Naive B cell (primary cell): ENCODE data around the gene GNB1L. TPM values are rescaled to one million over a fixed set of nuclear protein-coding genes. Genes with fewer than 3 reads are reported as not detected.
A peak's percentile ranks its signal among the peaks of the same experiment; 100 is the strongest.

ENCODE experiments used
- ATAC-seq, 2 donors: fragments of 150-1000 bp; cut with Tn5 transposase; 2 replicates each; pipeline ENCODE4 v1.10.0; 2021; ENCODE audit warnings: low read depth in 2 of 2, mild to moderate bottlenecking in 2 of 2, moderate library complexity in 2 of 2
- DNase-seq: peaks from one replicate; pipeline ENCODE4 v3.0.0; 2022
- H3K27ac Mint-ChIP-seq, 6 donors: one replicate each; pipeline ENCODE4 v1.8.0; 2020 to 2022; ENCODE audit warnings: mild to moderate bottlenecking in 6 of 6, mixed read lengths in 6 of 6, moderate library complexity in 5 of 6, inconsistent platforms in 2 of 6
- H3K27me3 Mint-ChIP-seq, 3 donors: one replicate each; pipeline ENCODE4 v1.8.0; 2021 to 2022; ENCODE audit warnings: mixed read lengths in 3 of 3, mild to moderate bottlenecking in 1 of 3
- H3K36me3 Mint-ChIP-seq, 2 donors: one replicate each; pipeline ENCODE4 v1.8.0; 2020 to 2022; ENCODE audit warnings: mixed read lengths in 2 of 2, inconsistent platforms in 1 of 2, mild to moderate bottlenecking in 1 of 2
- H3K4me1 Mint-ChIP-seq, 3 donors: one replicate each; pipeline ENCODE4 v1.8.0; 2020 to 2022; ENCODE audit warnings: mixed read lengths in 3 of 3, inconsistent platforms in 1 of 3, mild to moderate bottlenecking in 1 of 3, moderate library complexity in 1 of 3
- H3K4me3 Mint-ChIP-seq, 8 donors: one replicate each; pipeline ENCODE4 v1.8.0; 2020 to 2022; ENCODE audit warnings: mild to moderate bottlenecking in 8 of 8, mixed read lengths in 8 of 8, moderate library complexity in 8 of 8, inconsistent platforms in 2 of 8
- H3K9me3 Mint-ChIP-seq, 7 donors: one replicate each; pipeline ENCODE4 v1.8.0; 2020 to 2022; ENCODE audit warnings: mixed read lengths in 7 of 7, mild to moderate bottlenecking in 5 of 7, inconsistent platforms in 2 of 7, moderate library complexity in 1 of 7
- polyA plus RNA-seq, 6 donors: library from polyadenylated mRNA; unstranded; fragments of 300-500 nt; fragmentation: Illumina TruSeq; gene quantifications; one replicate each; pipeline ENCODE4 v1.2.3, GENCODE V29; 2021; ENCODE audit warnings: low read depth in 6 of 6

GNB1L gene
- polyA plus RNA-seq, 6 donors from 2014 or later, result 6.2 to 14.8 (median 12.0) TPM

DNA sequence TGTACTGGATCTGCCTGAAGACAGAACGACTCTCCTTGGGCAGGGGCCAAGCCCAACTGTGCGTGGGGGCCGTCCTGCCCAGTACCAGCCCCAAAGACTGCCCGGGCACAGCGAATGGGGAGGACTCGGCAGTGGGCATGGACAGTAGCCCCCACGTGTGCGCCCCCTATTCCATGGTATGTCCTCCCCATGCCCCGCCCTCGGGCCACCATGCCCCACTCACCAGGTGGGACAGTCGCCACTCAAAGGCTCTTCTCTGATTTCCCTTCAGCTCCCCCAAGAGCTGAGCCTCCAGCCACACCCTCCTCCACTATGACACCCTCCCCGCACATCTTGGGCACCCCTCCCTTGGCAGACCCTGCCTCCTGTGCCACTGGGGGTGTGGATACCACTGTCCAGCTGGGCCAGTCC, 43.5 kb downstream of the GNB1L start:
- H3K9me3 Mint-ChIP-seq, result no peaks in the 10 kb centered on the region
- no peak overlapping the region for H3K27ac Mint-ChIP-seq
- peaks cover 0 to 5% of the 10 kb centered on the region in 2 donors for H3K36me3 Mint-ChIP-seq
- peaks cover 0 to 3% (median 0%) of the 10 kb centered on the region in 3 donors for H3K4me1 Mint-ChIP-seq
- H3K27me3 Mint-ChIP-seq, result no peaks in the 10 kb centered on the region
- no peak overlapping the region for H3K4me3 Mint-ChIP-seq
- ATAC-seq (no peak), DNase-seq (no peak)

DNA sequence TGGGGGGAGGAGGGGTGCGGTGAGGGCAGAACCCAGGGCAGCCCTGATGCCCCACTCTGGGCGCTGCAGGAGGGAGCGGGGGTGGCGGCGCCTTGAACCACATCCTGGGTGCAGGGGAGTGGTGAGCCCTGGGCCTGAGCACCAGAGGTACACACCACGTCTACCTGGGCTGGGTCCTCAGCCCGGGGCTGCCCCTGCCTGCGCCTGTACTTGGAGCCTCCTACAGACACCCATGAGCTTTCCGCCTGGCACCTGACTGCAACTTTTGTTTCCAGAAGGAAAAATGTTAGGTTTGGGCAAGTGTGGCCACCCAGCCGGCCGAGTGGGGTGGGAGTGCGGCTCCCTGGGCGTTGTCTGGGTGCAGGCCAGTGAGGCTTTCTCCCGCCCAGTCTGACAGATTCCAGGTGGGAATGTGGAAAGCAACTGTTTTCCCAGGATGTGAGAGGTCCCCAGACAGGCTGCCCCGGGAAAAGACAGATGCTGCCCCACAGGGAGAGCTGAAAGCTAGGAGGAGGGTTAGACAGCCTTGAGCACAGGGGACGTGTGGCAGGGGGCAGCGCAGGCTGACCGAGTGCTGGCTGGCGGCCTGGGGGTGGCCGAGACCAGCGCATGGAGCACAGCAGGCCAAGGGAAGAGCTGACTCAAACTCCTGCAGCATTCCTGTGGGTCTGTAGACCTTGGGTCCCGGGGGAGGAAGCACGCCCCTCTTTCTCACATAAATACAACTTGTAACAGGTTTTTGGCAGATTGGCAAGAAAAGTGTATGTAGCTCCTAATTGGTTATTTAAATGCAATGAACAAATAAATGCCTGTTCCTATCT, 44.1 kb downstream of the GNB1L start:
- no peaks in the 10 kb centered on the region for H3K4me1 Mint-ChIP-seq
- no peak overlapping the region for H3K27ac Mint-ChIP-seq
- H3K36me3 Mint-ChIP-seq, result peaks cover 0 to 5% of the 10 kb centered on the region in 2 donors
- no peak overlapping the region for H3K4me3 Mint-ChIP-seq
- ATAC-seq (no peak), DNase-seq (no peak)
- no peaks in the 10 kb centered on the region for H3K27me3 Mint-ChIP-seq
- no peaks in the 10 kb centered on the region for H3K9me3 Mint-ChIP-seq

DNA sequence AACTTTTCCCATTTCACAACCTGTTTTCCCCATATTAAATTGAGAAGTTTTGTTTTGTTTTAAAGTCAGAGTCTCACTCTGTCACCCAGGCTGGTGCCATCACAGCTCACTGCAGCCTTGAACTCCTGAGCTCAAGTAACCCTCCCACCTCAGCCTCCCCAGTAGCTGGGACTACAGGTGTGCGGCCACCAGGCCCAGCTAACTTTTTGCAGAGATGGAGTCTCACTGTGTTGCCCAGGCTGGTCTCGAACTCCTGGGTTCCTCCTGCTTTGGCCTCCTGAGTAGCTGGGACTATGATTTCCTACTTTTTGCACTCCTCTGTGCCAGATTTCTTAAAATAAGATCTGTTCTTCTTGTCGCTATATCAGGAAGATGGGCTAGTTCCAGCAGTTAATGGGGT, 44.9 kb downstream of the GNB1L start:
- H3K36me3 Mint-ChIP-seq, result peaks cover 0 to 5% of the 10 kb centered on the region in 2 donors

DNA sequence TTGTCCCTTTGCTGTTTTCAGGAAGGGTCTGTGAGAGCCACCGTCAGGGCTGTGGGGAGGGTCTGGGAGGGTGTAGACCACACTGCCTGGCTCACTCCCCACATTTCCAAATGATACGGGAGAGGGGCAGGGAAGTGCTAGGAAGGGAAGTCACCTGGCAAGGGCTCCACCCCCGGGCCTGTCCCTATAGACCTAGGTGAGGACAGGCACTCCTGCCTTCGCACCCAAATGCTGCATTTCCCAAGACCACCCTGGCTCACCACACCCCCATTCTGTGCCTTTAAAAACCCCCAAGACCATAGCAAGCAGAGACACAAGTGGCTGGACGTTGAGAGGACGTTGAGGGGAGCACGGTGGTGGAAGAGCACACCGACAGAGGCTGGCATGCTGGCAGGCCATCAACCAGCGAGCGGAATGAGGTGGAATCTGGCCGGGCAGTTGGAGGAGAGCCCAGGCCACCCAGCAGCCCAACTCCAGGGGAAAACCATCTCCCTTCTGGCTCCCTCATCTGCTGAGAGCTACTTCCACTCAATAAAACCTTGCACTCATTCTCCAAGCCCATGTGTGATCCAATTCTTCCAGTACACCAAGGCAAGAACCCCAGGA, 45.7 kb downstream of the GNB1L start:
- Mint-ChIP-seq H3K9me3 (no peaks in the 10 kb centered on the region), H3K27me3 (no peaks in the 10 kb centered on the region), H3K4me1 (no peaks in the 10 kb centered on the region), H3K27ac (peak overlapping the region in 1 of 6 donors; percentile 22), H3K4me3 (no peak overlapping the region), H3K36me3 (no peaks in the 10 kb centered on the region)
- ATAC-seq (no peak), DNase-seq (no peak)

More for the DNA sequence above, 44.9 kb downstream of the GNB1L start:
- H3K4me1 Mint-ChIP-seq, result no peaks in the 10 kb centered on the region
- no peak for ATAC-seq
- no peak overlapping the region for H3K4me3 Mint-ChIP-seq
- no peak for DNase-seq
- H3K9me3 Mint-ChIP-seq, result no peaks in the 10 kb centered on the region
- H3K27me3 Mint-ChIP-seq, result no peaks in the 10 kb centered on the region
- no peak overlapping the region for H3K27ac Mint-ChIP-seq

DNA sequence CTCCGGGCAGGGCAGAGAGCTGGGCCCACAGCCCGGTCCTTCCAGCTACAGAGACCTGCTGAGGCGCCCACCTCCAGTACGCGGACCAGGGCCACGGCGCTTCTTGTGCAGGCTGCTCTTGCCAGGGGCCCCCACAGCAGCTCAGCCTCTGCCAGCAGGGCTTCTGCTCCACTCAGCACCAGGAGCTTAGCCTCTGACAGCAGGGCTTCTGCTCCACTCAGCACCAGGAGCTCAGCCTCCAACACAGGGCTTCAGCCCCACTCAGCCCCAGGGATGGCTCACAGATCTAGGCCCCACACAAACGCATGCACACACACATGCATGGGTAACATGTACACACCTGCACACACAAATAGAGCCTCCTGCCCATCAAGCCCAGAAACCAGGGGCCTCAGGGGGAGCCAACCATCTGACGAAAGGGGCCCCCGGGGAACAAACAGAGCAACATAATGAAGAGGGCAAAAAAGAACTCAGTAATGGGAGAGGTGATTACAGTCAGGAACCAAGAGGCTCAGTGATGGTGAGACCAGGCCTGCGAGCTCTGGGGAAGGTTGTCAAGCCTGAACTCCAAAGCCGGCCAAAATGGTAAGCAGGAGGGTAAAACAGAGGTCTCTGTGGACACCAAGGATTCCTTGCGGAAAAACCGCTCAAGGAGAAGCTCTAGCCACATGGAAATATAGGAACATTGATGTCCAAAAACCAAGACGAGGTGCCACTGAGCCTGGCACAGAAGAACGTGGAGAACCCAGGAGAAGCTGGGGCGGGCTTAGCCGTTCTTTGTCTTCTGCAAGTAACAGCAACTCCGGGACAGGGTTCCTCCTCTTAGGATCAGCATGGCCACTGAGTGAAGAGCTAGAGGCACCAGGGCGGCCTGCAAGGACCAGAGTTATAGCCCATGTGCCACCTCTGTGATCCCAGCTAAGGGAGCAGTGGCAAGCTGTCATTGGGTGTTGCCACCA, 46.5 kb downstream of the GNB1L start:
- Mint-ChIP-seq H3K4me3 (no peak overlapping the region), H3K27me3 (no peaks in the 10 kb centered on the region), H3K36me3 (no peaks in the 10 kb centered on the region), H3K4me1 (no peaks in the 10 kb centered on the region), H3K9me3 (no peaks in the 10 kb centered on the region), H3K27ac (no peak overlapping the region)
- DNase-seq (no peak), ATAC-seq (no peak)

DNA sequence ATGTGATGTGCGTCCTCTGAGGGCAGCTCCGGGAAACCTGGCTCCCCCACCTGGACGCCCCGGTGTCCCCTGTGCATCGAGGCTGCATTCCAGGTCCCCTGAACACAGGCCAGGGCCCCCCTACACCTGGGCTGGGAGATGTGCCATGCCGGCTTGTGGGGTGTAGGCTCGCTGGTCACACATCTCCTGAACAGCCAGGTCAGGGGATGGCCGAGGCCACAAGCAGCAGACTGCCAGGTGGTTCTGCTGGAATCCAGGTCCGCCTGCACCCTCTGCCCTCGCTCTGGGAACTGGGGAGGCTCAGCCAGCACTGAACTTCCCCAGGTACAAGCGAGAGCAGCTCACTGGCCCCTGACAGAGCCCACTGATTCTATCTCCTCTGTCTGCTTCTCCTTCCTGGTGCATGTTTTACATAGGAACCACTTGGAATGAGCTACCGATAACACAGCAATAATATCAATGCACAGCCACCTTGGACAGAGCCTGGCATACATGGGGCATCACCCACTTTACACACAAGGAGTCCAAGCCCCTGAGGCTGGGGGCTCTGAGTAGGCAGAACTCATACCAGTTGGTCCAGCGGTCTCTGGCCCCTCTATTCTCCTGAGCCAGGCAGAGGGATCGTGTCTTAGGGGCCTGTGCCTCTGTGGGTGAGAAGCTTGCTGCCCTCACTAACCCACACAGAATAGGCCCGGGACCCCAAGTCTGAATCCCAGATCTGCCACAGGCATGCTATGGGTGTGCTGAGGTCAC, 47.3 kb downstream of the GNB1L start:
- ATAC-seq, result no peak
- H3K9me3 Mint-ChIP-seq, result no peaks in the 10 kb centered on the region
- DNase-seq, result no peak
- H3K4me1 Mint-ChIP-seq, result no peaks in the 10 kb centered on the region
- no peaks in the 10 kb centered on the region for H3K27me3 Mint-ChIP-seq
- no peak overlapping the region for H3K27ac Mint-ChIP-seq
- no peak overlapping the region for H3K4me3 Mint-ChIP-seq
- H3K36me3 Mint-ChIP-seq, result peaks cover 0 to 5% of the 10 kb centered on the region in 2 donors

DNA sequence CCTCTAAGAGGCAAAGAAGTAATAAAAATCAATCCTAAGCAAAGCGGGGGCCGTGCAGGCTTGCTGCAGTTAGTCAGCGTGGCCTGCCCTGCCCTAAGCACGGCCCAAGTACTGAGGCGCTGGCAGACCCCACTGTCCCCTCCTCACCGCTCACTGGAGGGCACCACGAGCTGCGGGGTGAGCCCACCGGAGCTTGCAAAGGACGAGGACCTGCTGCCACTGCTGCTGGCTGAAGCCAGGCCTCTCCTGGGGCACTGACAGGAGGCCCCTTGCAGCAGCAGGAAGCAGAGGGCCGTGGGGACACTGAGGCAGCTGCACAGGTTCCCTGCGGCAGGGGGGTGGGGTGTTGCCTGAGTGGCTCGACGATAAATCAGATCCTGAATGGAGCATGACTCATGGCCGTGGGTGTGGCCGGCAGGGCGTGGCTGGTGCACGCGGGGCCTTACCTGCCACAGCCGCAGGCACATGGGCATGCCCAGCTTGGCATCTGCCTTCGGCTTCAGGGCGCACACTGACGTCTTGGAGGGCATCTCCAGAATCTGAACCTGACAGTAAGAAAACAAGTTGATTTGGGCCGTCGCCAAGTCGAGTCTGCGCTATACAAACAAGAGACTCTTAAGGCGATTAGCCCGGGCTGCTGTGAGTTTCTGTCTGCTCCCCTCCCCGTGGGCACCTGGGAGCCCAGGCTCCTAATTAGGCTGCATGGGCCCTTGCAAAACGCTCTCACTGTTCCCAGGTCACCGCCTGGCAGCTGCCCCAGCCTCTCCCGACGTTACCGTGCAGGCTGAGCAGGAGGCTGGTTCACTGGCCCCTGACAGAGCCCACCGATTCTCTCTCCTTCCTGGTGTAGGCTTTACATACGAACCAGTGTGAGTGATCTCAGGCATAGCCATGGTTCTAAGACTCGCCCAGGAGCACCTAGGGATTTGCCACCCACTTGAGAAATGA, 48.2 kb downstream of the GNB1L start:
- Mint-ChIP-seq H3K27ac (no peak overlapping the region), H3K4me1 (no peaks in the 10 kb centered on the region), H3K36me3 (peaks cover 0 to 7% of the 10 kb centered on the region in 2 donors), H3K9me3 (no peaks in the 10 kb centered on the region), H3K27me3 (no peaks in the 10 kb centered on the region), H3K4me3 (no peak overlapping the region)
- no peak for ATAC-seq
- no peak for DNase-seq

DNA sequence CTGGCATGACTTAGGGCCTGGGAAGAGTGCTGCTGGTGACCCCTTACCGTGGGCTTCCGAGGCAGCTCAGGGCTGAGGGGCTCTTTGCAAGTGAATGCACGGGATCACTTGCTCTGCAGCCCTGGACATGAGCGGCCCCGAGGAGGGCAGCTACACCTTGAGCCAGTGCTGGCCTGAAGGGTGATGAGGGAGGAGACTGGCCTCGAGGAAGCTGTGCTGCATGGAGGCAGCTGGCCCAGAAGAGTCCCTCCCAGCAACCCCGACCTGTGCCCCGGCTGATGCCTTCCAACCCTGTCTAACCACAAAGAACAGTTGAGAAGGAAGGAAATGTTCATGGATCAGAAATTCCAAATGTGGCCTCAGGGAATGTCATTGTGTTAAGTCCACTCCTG, 48.9 kb downstream of the GNB1L start:
- Mint-ChIP-seq H3K27me3 (no peaks in the 10 kb centered on the region), H3K27ac (peak overlapping the region in 2 of 6 donors; percentile 22 to 26), H3K4me3 (no peak overlapping the region), H3K4me1 (no peaks in the 10 kb centered on the region), H3K36me3 (peaks cover 0 to 7% of the 10 kb centered on the region in 2 donors), H3K9me3 (no peaks in the 10 kb centered on the region)
- DNase-seq, result no peak
- ATAC-seq, result no peak

DNA sequence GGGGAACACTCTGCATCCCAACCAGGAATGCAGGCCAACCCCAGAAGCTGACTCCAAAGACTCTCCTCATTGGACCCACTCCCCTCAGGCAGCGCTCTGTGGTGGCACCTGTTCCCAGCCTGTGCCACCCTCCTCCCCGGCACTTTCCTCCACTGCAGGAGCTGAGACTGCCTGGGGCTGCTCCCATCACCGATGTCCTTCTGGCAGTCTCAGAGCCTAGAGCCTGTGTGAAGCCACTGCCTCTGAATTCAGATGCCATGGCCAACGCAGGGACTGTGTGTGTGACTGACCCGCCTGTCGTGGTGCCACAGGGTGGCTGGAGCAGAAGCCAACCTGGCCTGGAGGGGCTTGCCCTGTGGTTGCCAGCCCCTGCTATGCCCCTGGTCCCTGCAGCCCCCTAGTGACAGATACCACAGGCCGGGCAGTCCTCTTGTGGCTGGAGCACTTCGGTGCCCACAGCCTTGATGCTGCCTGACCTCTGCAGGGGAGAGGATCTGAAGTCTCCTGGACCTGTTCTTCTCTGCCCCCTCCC, 50.9 kb downstream of the GNB1L start:
- no peak overlapping the region for H3K4me3 Mint-ChIP-seq
- H3K9me3 Mint-ChIP-seq, result no peaks in the 10 kb centered on the region
- no peaks in the 10 kb centered on the region for H3K27me3 Mint-ChIP-seq
- ATAC-seq (no peak), DNase-seq (no peak)
- H3K27ac Mint-ChIP-seq, result no peak overlapping the region
- peaks cover 0 to 15% of the 10 kb centered on the region in 2 donors for H3K36me3 Mint-ChIP-seq
- H3K4me1 Mint-ChIP-seq, result no peaks in the 10 kb centered on the region

DNA sequence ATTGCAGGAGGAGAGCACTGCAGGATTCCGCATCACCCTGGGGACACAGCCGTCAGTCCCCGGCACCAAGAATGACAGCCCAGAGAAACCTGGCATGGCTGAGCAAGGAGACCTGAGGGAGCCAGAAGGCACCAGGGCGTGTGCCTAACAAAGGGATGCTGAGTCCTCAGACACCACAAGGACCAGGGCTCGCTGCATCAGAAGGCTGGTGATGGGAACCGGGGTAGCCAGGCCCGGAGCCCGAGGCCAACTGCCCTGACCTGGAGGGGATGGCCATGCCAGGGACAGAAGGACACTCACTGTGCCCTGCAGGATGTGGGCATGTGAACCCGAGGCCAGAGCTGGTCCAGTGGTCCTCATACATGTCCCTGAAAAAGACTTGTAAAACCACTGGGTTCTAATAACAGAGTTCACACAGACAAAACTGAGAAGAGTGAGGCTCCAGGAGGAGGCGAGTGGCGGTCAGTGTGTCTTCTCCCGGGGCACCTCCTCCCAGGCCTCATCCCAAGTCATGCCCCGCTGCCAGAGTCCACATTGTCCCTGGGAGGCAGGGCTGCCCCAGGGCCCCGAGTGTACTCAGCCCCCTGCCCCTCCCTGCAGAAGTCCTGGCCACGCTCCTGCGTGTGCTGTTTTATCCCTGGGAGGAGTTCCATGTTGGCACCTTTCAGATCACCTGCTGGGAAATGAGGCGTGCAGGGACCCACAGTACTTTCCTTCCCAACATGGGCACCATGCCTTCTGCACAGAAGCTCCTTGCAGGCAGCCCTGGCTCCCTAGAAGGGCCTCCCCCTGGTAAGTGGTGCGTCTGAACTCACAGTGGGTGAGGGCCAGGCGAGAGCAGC, 51.6 kb downstream of the GNB1L start:
- H3K4me1 Mint-ChIP-seq, result no peaks in the 10 kb centered on the region
- DNase-seq, result no peak
- no peak overlapping the region for H3K27ac Mint-ChIP-seq
- peaks cover 0 to 15% of the 10 kb centered on the region in 2 donors for H3K36me3 Mint-ChIP-seq
- H3K9me3 Mint-ChIP-seq, result no peaks in the 10 kb centered on the region
- H3K27me3 Mint-ChIP-seq, result no peaks in the 10 kb centered on the region
- H3K4me3 Mint-ChIP-seq, result no peak overlapping the region
- ATAC-seq, result no peak

DNA sequence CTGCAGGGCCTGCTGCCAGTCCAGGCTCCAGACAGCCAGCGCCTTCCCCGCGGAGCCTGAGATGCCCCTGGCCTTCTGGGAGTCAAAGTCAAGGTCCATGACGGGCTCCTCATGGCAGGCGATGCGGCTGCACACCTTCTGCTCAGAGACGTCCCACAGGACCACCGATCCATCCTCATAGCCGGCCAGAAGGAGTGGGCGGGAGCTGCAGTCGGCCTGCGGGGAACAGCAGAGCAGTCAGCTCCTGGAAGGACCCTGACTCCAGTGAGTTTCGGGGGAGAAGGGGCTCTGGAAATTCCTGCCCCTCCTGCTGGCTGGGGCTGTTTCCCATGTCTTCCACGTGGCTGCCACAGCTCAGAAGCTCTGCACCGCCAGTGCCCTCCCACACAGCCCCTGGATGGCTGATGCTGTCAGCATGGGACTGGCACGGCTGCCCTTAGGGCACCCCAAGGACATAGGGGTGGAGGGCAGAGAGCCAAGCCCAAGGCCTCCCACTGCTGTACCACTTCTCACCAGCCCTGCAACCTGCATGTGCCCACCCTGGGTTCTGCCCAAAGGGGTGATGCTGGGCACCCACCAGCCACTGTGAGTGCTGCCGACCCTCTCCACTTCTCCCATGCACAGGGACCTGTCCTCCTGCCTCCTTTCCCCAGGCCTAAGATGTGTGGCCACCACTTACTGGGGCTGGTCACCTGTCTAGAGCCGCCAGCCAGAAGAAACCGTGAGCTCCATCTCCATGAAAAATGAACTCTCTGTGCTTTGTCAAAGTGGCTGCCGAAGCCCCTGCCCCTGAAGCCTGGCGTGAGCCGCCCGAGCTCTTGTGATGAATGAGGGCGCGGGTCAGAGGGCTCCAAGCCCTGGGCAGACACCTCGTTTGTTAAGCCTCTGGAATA, 52.4 kb downstream of the GNB1L start:
- Mint-ChIP-seq H3K9me3 (no peaks in the 10 kb centered on the region), H3K4me3 (no peak overlapping the region), H3K27me3 (no peaks in the 10 kb centered on the region), H3K27ac (no peak overlapping the region), H3K4me1 (no peaks in the 10 kb centered on the region), H3K36me3 (peaks cover 0 to 15% of the 10 kb centered on the region in 2 donors)
- no peak for ATAC-seq
- no peak for DNase-seq
